GM21423 (cell line): ENCODE data around the gene SEMA5B.

Experiments
- ATAC-seq: cut with Tn5 transposase; IDR thresholded peaks from one replicate; pipeline ENCODE4 v1.9.1; 2021; ENCODE audit warnings: mild to moderate bottlenecking, moderate library complexity; ENCODE audit not compliant: unreplicated experiment

Gene SEMA5B

DNA sequence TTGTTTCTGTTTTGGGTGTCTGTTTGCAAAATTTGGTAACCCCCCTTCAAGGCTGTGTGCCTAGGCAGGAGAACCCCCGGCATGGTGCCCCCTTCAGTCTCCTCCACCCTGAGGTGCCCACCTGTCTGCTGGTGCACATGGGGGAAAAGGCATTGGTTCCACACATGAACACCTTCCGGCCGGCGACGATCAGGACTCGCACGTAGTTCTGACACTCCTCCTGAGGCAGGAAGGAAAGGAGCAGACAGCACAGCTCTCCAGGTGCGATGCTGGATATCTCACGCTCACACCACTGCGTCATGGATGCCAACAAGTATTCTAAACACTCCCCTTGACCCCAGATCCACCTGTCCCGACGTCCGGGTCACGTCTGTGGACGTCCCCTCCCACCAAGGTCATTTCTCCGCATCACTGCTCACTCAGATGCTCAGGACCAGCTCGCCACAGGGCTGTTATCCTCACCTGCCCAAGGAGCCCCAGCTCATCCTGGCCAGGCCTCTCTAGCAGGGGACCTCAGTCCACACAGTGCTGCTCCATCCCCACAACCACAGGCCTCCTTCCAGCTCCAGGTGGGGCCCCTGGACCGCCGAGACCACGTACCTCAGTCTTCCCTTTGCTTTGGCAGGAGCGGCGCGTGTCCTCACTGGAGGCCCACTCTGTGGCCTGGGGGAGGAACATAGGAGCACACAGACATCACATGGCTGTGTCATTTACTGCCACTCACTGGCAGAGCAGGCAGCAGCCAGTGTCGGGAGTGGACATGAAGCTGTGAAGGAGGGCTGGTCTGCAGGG, 99.0 kb downstream of the SEMA5B start:
- ATAC-seq: no peak

GRCh38 chr3:122927726-122928125, 99.8 kb downstream of the SEMA5B start:
- no peak for ATAC-seq

GRCh38 chr3:122926811-122927210, 100.8 kb downstream of the SEMA5B start:
- ATAC-seq: no peak

GRCh38 chr3:122926322-122926721, 101.2 kb downstream of the SEMA5B start:
- ATAC-seq: no peak

GRCh38 chr3:122925756-122926155, 101.8 kb downstream of the SEMA5B start:
- no peak for ATAC-seq

DNA sequence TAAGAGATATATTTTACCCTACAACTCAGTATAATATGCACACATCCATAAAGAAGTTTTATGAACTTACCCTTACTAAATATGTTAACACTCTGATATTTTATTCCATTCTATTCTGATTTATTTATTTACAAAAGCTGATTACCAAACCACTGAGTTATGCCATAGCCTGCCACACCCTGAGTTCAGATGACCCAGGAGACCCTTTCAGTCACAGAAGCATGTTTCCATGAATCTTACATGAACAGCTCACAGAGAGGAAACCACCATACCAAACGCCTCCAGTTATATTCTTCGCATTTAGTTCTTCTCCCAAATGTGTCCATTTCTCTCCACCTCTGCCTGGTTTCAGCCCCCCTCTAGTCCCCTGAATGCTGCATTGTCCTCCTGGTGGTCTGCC, 103.5 kb downstream of the SEMA5B start:
- no peak for ATAC-seq

DNA sequence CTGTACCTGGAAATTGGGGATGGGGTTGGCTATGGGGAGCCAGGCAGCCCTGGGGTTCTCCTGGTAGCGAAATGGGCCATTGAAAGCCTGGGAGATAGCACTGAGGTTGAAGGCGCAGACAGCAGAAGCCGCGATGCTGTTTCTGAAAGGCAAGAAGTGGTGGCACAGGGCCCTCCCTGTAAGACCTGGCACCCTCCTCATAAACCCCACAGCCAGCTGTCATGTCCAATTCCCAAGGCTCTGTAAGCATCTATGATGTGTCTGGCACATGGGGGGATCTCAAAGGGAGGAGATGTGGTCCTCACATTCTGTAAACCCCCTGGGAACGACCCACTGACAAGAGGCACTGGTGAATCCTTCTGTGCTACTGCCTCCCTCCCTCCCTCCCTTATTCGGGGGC, 104.0 kb downstream of the SEMA5B start:
- no peak for ATAC-seq

DNA sequence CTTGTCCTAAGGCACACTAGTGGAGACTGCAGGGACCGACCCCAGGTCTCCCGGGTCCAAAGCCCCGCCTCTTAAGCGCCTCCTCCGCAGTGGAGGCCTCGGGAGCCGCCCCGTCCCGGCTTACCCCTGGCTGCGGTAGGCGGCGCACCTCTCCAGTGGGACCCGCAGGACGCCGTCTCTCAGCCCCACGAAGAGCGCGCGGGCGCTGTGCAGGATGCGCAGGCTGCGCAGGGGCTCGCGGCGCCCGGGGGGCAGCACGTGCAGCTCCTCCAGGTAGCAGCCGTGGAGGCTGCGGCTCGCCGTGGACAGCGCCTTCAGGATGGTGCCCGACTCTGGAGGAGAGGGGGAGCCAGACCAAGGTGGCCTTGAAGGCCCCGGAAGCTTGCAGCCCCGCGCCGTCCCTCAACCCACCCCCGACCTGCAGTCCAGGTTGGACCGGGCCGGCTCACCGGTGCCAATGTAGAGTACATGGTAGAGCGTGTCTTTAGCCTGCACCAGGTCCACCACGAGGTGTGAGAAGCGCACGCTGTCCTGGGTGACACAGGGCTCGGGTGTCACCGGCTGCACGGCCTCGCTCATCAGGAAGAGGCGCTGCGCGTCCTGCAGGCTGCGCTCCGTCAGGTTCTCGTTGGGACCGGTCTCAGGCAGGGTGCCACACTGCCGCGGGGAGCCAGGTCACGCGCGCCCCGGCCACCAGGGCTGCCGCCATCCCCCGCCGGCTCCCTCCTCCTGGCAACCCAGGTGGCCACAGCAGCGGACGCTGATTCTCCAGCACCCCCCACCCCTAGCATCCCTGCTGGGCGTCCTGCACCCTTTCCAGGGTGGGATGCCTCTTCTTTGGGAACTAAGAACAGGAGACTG, 105.5 kb downstream of the SEMA5B start:
- ATAC-seq: peak; percentile 59

GRCh38 chr3:122920986-122921385, 106.6 kb downstream of the SEMA5B start:
- ATAC-seq: no peak

DNA sequence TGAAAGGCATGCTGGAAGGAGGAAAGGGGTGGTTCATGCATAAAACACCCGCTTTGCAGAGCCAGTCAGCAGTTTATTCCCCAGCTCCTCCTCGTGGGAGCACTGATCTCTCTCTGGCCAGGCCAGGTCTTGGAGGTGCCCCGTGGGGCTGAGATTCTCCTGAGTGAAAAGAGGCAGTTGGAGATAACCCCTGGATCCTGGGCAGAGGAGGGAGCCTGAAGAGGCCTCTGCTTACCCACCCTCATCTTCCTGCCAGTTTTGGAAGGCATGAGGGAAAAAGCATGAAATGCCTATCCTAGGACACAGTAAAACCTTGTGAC, 108.3 kb downstream of the SEMA5B start:
- ATAC-seq: no peak

GRCh38 chr3:122918576-122919290, 108.8 kb downstream of the SEMA5B start:
- ATAC-seq: no peak

DNA sequence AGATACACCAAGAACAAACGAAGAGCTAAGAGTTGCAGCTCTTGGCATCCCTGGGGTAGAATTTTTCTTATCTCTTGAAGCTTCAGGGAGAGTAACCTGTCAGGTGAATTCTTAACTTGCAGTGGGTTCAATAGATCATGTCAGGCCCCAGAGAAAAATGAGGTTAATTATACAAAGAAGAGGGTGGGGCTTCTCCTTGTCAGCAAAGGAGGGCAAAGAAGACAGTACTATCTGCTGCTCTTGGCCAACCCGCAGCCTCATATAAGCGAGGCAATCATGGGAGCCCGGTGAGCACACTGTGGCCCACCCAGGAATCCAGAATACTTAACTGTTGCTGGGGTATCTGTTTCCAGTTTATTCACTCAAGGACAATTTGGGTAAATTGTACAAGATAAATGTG, 110.2 kb downstream of the SEMA5B start:
- no peak for ATAC-seq

DNA sequence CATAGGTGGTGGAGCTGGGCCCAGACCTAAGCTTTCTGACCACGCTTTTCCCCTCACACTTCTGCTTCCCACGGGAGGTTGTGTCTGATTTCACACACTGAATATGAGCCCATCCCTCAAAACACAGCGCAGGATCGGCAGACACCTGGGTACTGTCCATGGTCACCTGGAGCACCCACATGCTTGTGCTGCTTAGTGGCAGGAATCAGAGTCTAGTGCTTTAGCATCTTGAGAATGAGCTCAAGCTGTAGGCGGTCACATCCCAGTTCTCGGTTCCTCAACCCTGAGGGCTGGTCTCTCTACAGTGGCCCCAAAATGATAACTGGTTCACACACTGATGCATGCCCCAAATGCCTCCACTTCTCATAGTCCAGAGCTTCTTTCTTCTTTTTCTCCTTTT, 111.0 kb downstream of the SEMA5B start:
- no peak for ATAC-seq

DNA sequence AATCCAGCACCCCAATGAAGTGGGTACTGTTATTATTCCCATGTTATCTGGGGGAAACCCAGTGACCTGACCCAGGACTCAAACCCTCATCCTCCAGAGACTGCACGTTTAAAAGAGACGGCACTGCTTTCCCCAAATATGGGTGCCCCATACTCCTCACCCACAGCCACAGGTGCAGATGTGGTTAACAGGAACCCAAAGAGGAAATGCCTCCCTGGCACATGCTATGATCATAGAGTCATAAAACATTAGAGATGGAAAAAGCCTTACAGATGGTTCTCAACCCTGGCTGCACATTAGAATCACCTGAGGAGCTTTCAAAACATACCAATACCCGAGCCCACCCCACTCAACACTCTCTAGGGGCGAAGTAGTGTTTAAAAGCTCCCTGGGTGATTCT, 111.5 kb downstream of the SEMA5B start:
- no peak for ATAC-seq

- ATAC-seq: no peak
Measured at GRCh38 chr3:122915300-122916055, 112.1 kb downstream of the SEMA5B start.

GRCh38 chr3:122913539-122914100, 113.9 kb downstream of the SEMA5B start:
- no peak for ATAC-seq

DNA sequence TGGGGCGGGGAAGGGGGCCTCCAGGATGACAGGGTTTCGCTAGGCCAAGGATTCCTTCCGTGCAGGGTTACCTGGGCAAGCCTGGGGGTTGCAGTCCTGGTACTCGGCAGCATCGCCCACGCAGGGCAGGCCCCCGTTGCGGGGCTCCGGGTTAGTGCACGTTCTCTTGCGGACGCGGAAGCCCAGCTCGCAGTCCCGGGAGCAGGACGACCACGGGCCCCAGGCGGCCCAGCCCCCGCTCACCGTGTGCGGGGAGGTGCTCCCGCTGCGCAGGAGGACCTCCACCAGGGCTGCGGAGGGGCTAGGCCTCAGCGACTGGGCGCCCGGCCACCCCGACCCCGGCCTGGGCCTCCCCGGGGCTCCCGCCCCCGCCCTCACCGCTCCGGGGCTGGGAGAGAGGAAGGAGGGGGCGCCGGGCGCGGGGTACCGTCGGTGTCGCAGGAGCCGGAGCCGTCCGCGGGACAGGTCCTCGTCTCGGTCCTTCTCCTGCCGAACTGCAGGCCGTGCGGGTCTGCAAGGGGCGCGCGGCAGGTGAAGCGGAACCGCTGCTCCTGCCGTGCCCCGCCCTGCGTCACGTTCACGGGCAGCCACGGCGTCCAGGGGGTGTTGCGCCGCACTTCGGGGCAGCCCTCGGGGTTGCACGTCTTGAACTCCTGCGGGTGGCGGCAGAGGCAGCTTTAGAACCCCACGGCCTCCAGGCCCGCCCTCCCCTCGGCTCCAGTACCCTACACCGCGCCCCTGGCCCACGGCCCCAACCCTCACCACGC, 114.6 kb downstream of the SEMA5B start:
- no peak for ATAC-seq

DNA sequence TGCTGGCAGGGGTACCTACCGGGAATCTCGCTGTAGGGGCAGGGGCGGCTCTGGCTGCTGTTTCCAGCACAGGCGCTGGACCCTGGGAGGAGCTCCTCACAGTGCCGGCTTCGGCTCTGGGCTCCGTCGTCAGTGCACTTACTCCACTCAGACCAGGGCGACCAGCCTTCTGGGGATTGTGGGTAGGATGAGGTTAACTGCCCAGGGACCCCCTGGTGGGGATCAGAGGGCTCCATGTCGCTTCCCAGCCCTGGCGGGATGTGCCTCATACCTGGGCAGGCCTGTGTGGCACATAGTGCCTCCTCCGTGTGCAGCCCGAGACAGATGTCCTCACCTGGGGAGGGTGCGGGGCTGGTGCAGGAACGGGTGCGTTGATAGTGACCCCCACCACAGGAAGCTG, 115.7 kb downstream of the SEMA5B start:
- ATAC-seq: no peak

DNA sequence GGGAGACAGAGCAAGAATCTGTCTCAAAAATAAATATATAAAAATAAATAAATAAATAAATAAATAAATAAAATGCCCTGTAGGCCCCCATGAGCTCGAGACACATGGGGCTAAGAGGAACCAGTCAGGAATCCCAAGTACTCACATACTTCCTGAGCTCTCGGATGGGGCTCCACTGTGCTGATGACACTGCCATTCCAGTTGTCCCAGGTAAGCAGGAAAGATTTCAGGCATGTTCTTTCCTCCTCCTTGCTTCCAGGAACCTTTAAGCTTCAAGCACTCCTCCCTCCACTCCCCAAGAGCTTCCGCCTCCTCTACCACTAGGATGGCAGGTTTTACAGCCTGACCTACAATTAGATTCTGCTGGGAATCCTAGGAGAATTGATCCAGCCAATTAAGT, 119.3 kb downstream of the SEMA5B start:
- no peak for ATAC-seq

- ATAC-seq: no peak
Measured at GRCh38 chr3:122907471-122907870, 120.1 kb downstream of the SEMA5B start.
